HG03571 (cell line): Measurements from ENCODE around the gene BTBD2.

Experiments
- ATAC-seq: cut with Tn5 transposase; IDR thresholded peaks from one replicate; pipeline ENCODE4 v1.9.1; 2021; ENCODE audit not compliant: unreplicated experiment

Gene BTBD2

DNA sequence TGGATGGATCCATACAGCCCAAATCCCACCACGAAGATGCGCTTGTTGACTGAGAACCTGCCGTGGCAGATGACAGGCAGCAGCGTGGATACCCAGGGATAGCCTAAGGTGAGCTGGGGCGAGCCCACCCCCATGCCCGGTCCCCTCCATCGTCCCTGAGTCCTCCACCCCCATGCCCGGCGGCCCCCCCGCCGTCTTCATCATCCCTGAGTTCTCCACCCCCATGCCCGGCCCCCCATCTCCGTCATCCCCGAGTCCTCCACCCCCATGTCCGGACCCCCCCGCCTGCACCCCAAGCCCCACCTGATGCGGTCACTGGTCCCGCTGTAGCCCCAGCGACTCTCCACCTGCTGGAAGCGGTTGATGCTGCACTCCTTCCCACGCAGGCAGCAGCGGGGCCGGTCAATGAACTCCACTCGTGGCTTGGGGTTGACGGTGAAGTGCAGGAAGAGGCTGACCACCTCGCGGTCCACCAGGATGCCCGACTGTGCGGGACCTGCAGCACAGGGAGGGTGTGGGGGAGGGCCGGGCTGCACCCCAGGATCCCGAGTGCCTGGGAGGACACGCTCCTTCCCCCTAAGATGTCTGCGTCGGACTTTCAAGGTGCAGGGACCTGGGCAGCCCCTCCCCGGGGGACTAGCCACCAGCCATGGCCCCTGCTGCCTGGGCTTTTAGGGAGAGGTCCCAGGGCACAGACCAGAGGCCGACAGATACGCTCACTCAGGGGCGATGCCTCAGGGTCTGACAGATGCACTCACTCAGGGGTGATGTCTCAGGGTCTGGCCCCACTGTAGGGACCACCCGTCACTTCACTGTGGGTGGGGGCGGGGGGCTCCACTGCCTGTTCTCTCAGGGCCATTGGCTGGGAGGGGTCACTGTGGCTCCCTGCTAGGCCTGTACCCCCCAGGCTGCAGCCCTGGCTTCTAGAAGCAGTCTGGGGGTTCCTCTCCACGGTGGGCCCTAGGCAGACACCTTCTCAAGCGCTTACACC lies 28.0 kb downstream of the BTBD2 start:
- ATAC-seq: no peak

DNA sequence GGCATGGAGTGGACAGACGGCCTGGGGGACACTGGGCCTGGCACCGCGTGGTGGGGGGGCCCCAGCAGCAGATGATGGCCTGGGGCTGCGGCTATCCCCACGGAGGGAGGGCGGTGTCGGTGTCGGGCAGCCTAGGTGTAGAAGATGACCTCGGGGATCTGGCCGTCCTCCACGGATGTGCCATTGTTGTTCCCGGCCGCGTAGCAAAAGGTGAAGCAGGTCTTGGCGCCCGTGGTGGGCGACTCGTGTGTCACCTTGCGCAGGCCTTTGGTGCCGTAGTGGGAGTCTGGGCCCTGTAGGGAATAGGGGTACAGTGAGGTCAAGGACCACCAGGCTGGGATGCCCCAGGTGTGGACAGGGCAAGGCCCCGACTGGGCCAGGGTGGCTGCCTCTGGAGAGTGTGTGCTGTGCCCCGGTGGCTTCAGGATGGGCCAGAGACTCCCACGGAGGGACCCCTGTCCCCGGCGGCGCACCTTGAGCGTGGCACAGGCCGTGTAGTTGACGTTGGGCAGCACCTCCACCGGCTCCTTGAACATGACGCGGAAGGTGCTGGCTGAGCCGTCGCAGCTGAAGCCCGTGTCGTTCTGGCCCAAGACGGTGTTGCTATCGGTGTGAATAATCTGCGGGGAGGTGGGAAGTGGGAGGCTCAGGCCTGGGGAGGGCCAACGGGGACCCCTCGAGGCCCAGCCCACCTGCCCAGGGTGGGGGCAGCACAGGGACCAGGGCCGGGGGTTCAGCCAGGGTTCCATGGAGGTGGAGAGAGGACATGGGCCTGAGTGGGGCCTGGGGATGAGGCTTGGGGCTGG lies 29.0 kb downstream of the BTBD2 start:
- no peak for ATAC-seq

DNA sequence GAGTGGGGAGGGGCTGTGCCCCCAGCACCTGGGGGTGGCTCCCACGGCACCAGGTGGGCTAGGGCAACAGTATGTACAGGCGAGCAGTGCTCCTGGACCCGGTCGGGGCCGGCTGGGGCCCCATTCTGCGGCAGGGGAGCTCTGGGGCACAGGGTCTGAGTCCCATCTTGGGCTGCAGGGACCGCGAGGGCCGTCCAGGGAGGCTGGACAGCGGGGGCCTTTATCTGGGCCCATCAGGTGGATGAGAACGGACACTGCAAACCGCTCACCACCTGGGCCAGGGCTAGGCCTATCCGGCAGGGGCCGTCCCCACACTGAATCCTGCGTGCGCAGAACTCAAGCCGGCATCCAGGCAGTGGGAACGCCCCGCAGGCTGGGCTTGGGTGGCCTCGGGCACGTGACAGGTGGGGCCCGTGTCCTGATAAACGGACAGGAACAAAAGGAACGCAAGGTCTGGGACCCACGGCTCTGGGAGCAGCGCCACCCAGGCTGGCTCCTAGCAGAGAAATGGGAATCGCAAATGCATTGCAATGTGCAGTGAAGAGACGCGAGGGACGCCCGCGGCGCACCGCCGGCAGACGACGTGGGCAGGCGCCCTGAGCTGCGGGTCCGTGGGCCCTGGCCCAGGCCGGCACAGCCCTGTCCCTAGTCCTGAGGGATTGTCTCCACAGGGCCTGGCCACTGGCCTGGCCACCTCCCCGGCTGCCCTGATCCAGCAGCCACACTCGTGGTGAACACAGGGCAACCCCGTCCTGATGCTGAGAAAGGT lies 29.7 kb downstream of the BTBD2 start:
- no peak for ATAC-seq

DNA sequence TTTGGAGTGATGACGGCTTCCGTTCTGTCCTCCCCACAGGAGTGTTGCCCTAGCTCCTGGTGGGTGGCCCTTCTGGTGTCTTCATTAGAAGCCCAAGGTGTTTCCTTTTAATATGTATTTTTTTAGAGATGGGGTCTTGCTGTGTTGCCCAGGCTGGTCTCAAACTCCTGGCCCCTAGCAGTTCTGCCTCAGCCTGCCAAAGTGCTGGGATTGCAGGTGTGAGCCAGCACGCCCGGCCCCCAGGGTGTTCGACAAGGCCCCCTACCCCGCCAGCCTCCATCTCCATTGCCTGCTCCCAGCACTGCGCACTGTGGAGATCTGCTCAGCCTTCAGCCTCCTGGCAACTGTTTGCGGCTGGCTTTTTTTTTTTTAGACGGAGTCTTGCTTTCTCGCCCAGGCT lies 31.2 kb downstream of the BTBD2 start:
- no peak for ATAC-seq

DNA sequence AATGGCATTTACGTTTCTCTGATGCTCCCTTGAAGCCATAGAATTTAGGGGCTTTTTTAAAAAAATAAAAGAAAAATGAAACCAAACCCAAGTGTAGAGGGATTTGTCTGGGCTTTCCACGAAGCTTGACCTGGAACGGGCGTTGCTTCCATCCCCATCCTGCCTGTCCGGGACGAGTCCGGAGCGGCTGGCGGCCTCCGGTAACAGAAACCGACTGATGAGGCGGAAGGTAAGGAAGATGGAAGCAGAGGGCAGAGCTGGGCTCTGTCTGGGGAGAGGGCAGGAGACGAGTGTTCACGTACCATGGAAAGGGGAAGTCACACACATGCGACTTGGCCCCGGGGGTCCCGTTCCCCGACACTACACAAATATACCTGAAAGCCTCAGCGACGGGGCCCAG lies 34.3 kb downstream of the BTBD2 start:
- no peak for ATAC-seq

DNA sequence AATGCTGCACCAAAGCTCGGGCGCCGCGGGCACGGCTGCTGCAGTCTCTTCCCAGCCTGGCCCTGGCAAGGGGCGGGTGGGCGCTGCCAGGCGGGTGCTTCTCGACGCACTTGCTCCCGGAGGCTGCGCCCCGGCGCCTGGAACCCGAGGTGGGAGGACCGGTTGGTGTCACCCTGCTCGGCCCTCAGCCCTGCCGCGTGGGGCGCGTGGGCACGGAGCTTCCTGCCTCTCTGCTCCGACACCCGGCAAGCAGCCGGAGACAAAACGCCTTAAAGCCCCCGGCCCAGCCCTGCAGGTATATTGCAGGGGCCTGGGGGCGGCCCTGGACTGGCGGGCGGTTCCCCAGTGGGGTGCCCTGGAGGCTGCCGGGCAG lies 34.7 kb downstream of the BTBD2 start:
- ATAC-seq: no peak

DNA sequence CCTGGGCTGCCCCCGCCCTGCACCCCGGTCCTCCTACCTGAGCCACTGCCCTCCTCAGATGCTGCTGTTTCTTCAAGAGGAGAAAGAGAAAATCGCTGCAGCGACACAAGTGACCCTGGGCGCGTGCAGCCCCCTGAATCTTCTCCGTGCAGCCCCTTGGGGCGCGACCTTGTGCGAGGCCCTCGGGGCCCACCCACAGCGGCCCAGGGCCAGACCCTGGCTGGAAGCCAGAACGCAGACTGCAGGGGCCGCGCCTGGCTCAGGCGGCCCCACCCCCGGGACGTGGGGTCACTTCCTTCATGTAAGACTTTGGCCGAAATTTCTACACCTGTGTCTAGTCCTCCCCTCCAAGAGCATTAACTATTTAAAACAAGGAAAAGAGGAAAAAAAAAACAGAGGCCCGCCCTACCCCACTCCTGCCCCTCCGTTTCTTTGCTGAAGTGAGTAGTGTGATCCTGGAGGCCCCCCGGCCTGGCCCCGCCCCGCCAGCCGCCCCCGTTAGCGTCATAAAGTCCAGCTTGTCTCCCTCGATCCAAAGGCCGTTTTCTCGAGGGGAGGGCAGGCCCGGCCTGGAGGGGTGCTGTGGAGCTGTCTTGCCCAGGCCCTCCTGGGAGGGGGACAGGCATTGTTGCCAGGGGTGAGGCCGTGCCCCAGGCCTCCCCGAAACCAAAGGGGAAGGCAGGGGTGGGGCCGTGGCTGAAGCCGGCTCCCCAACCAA lies 35.3 kb downstream of the BTBD2 start:
- ATAC-seq: no peak

DNA sequence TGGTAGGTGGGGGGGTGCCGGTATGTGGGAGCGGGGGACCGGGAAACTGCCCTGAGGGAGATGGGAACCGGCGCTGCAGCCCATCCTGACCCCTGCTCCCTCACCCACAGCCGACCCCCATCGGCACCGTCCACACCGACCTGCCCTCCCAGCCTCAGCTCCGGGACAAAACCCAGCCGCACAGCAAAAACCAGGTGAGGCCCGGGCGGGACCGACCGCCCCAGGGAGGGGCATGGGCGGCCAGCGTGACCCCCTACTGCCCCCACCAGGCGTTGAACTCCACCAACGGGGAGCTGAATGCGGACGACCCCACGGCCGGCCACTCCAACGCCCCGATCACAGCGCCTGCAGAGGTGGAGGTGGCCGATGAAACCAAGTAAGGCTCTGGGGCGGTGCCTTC lies 35.9 kb downstream of the BTBD2 start:
- no peak for ATAC-seq

DNA sequence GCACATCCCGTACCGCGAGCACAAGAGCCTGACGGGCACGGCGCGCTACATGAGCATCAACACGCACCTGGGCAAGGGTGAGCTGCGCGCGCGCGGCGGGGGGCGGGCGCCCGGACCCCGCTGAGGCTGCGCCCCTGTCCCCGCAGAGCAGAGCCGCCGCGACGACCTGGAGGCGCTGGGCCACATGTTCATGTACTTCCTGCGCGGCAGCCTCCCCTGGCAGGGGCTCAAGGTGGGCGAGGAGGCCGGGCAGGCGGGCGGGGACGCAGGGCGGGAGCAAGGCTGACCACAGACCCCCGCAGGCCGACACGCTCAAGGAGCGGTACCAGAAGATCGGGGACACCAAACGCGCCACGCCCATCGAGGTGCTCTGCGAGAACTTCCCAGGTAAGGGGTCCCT lies 36.5 kb downstream of the BTBD2 start:
- ATAC-seq: no peak

DNA sequence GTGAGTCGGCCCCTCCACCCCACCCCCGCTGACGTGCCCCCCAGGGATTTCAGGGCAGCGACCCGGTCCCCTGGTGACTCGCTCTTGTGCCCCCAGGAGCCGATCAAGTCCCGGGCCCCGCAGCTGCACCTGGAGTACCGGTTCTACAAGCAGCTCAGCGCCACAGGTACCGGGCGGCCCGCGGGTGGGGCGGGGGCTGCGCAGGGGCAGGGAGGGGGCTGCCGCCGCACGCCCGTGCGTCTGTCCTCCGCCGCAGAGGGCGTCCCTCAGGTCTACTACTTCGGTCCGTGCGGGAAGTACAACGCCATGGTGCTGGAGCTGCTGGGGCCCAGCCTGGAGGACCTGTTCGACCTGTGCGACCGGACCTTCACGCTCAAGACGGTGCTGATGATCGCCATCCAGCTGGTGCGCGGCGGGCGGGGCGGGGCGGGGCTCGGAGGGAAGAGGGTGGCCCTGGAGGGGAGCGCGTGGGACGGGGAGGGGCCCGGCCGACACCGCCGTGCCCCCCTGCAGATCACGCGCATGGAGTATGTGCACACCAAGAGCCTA lies 37.1 kb downstream of the BTBD2 start:
- ATAC-seq: no peak

DNA sequence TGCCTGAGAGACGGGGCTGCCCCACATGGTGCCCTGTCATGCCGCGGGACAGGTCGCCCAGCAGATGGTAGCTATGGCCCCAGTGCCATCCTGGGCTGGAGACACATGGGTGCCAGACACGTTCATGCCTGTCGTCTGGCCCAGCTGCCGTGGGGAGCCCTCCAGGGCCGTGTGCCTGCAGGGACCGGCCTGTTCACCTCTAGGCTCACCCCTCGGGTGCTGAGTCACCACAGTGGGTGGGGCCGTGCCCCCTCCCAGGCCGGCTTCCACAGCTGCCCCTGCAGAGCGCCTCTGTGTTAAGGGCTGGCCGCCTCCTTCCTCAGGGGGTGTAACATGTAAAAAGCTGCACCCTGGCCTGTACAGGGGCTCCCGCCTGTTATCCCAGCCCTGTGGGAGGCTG lies 38.4 kb downstream of the BTBD2 start:
- no peak for ATAC-seq

DNA sequence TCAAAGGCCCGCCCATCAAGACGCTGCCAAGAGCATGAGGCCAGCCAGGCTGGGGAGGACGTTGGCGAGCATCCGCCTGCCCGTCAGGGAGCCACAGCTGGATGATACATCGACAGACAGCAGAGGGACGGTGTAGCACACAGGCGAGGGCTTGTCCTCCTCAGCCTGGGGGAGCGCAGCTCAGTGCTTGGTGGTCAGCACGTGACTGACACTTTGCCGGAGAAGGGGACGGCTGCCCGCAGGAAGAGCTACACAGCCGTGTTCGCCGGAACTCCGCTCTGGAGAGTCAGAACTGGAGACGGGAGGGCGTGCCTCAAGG lies 40.4 kb downstream of the BTBD2 start:
- ATAC-seq: no peak

DNA sequence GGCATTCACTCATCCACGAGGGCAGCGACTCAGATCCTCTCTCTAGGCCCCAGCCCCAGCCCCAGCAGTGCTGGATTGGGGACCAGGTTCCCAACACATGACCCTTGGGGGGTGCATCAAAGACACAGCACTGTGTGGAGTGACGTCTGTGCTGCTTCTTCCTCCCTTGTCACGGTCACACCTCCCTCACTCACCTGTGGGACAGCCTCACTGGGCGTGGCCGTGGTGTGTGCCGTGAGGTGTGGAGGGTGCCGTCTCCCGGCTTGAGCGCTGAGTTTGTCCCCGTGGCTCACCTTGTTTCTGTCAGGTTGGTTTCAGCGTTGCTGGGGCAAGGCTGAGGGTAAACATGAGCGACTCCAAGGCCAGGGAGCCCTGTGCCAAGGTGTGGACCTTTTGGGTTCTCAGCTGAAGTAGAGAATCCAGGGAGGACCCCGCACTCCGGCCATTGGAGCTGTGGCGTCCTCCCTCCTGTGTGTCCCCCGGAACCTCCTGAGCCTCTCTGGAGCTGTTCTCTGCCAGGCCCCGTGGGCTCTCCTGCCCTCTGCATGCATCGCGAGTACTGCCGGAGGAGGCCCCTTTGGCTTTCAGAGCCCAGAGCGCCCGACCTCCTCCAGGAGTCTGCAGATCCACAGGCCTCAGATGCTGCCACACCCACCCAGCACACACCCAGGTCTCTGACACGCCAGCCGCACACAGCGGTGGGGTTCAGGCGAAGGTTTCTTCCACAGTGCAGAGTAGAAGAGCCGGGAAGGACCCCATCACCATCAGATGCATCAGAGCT lies 40.9 kb downstream of the BTBD2 start:
- no peak for ATAC-seq

DNA sequence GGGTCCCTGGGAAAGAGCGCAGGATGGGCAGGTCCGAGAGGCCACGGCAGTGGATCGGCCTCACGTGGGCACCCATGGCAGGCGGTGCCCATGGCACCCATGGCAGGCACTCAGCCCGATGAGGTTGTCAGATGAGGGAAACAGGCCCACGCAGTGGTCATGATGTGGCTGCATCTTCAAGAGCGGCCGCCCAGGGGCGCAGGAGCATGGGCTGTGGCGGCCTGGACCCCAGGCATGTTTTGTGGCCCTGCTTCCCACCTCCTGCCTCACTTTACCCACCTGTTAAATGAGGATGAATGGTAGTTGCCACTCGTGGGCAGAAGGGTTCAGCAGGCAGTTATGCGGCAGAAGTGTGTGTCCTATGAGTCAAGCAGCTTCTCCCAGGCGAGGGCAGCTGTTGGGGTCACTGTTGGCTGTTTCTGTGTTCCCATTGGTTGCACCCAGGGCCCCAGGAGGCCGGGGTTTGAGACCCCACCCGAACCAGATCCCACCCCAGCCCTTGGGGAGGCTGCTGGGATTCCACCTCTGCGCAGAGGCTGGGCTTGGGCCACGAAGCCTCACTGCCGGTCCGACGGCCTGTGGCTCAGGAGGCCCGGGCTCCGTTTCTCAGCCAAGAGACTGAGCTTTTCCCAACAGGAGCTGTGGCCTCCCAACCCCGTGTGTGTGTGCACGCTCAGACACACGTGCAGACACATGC lies 44.6 kb downstream of the BTBD2 start:
- no peak for ATAC-seq

DNA sequence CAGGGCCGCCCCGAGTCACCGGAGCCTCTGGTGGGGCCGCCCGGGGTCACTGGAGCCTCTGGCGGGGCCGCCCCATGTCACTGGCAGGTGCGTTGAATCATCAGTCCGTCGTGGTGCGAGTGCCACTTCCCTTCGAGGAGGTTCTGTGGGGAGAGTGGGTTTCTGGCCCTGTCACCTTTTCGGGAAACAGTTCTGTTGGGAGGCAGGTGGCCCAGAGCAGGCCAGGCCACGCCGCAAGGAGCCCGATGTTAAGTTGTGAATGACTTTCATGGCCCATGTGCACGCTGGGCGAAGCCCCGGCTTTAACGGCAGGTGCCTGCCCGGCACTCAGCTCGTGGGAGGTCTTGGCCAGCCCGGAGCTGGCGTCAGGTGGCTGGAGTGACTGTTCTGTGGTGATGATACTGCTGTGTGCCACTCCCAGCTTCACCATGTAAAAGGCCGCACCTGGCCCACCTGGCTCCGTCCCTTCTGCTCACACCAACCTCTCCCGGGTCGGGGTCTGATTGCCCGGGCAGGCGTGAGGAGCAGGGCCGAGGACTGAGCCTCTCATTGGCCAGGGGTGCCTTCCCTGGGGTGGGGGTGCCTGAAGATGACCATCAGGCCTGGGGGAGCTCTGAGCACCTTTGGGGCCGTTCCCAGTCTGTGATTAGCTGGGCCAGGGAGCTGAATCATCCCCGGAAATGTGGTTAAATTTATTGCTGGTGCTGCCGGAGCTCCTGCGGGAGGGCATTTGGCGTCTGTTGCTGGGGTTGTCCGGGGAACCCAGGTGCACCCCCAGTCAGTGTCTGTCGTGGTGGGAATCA lies 45.3 kb downstream of the BTBD2 start:
- ATAC-seq: no peak

DNA sequence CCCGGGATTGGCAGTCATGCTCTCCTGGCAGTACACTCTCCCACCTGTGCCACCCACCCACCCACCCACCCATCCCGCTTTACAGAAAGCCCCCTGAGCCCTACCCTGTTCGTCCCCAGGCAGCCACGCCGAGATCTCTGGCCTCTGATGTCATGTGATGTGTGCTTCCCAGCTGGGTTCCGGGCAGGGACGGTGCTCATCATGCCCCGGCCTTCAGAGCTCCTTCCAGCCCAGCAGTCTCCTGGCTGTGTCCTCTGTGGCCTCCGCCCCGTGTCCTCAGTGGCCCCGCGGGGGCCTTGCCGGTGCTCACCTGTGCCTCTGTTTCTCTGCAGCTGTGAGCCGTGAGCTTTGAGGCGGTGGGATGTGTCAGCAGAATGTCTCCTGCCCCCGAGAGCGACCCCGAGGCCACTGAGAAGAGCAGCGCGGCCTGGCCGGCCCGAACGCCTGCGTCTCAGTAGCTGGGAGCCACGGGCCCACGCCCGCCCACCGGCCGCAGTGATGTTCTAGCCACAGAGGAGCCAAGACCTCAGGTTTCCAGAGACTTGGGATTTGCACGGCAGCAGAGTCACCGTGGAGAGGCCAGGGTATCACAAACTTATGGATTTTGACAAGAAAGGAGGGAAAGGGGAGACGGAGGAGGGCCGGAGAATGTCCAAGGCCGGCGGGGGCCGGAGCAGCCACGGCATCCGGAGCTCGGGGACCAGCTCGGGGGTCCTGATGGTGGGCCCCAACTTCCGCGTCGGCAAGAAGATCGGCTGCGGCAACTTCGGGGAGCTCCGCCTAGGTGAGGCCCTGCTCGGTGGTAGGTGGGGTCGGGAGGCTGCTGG lies 46.1 kb downstream of the BTBD2 start:
- no peak for ATAC-seq
